GM19463 (cell line): ENCODE results near the gene BARX2.
A peak's percentile ranks its signal among the peaks of the same experiment; 100 is the strongest.

Experiments
- ATAC-seq: cut with Tn5 transposase; IDR thresholded peaks from one replicate; pipeline ENCODE4 v1.9.1; 2021; ENCODE audit warnings: mild to moderate bottlenecking, moderate library complexity; ENCODE audit not compliant: unreplicated experiment

The BARX2 gene

DNA sequence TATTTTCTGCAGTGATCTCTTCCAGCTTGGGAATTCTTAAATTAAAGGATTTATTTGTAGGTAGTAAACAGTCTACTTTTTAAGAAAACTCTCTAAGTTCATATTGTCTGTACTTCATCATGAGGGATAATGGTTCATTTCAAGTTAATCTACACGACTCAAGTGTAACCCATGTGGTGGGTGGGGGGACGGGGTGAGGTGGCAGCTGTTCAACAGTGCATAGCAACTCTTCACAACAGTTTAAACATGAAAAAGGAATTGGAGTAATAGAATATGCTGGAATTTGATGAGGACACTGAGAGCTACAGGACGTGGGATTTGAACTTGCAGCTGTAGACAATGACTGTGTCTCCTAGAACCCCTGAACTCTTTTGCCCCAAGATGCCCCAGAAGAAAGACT lies 20.8 kb downstream of the BARX2 start:
- no peak for ATAC-seq

DNA sequence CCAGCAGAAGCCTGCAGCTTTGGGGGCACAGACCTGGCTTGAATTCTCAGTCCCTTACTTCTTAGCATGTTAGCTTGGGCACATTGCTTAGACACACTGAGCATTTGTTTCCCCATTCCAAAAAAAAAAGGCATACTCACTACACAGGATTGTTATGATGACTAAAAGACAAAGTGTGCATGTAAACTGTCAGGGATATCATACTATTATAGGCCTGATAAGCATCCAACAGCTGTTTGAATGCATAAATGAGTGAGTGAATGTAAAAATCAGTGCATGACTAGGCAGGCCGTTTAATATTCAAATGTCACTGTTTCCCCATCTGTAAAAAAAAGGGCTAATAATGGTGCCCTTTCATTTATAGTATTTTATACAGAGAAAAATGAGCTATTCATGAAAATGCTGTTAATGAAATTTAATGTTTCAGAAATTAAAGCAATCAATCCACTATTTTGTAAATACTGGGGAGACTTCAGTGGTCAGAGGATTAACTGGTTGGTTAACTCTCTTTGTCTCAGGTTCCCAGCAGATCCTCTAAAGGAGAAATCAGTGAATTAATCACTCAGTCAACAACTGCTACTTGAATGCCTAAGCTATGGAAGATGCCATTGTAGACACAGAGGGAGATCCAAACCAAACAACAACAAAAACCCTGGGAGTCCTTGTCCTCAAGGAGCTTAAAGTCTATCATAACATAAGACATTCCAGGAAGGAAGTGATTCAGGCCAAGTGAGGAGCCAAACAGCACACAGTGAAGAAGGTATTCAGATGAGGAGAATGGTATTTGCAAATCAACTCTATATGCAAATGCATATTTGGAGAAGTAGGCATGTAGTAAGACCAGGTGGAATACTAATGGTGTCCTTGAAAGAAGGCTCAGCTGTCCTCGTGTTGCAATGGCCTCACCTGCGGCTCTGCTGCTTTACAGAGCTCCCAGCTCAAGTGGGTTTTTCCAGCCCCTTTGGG lies 26.8 kb downstream of the BARX2 start:
- ATAC-seq: no peak

DNA sequence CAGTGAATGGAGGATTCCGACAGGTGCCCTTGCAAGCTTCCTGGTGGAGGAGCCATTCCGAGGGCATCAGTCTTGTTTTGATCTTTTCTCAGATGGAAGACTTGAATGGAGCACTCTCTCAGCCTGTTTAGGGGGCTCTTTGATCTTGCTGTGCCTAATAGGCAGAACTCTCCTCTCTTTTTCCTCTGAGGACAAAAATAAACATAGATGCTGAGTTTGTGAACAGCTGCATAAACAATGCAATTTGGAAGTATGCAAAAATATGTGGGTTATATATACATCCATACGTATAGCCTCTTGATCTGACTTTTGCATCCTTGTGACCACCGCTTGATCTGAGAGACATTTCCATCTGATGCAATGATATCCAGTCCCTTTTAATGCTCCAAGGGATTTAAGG lies 29.1 kb downstream of the BARX2 start:
- ATAC-seq: no peak

DNA sequence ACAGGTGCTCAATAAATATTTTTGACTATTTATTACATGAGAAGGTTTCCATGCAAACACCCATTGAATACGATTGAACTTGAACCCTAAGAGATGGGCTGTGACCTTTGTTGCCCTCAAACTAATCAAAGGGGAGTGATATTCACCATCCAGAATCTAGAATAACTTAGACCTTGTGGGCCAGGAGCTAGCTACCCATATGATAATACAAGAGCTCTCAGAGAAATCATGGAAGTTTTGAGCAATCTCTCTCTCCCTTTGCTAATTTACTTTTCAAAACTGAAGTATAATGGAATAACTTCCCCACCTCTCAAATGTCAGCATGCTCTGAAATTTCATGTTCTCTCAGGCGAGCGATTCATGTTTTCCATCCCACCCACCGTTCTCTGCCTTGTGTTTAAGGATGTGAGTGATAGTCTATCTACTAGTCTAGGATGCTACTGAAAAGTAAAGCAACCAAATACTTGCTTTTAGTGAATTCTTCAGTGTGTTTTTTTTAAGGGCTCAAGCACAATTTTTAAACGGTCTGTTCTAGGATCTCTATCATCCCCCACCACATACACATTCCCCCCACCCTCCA lies 33.3 kb downstream of the BARX2 start:
- ATAC-seq: no peak

DNA sequence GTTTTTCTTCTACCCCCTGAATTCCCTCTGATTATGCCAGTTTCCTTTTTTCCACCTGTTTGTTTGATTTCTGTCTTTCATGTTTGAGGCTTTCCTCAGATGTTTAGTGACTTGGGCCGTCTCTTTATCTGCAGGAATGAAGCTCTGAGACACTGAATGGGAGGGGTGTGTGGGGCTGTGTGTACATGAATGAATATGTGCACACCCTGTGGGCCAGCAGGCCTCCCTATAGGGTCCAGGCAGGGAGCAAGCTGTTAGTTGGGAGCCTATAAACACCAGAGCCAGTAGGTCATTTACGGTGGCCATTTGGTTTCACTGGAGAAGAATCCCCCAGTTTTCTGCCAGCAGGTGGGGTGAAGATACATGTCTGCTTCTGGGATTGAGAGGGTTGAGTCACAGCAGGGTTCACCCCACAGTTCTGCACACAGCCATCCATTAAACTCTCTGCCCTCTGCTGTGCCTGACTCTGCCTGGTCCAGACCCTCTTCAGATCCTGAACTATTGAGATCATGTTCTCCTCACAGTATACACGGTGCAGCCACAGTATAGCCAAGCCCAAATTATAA lies 34.8 kb downstream of the BARX2 start:
- no peak for ATAC-seq

DNA sequence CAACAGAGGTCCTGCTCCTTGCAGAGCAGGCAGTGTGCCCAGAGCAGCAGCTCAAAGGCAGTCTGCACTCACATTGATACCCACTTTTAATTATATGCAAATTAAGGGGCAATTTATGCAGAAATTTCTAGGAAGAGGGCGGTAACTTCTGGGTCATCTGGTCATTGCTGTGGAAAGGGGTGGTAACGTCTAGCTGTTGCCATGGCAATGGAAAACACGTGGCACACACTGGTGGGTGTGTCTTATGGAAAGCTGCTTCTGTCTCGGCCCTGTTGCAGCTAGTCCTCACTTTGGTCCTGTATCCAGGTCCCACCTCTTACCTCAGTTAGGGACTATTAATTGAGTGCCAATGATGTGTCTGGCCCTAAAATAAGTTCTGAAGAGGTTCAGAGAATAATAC lies 36.8 kb downstream of the BARX2 start:
- ATAC-seq: no peak

DNA sequence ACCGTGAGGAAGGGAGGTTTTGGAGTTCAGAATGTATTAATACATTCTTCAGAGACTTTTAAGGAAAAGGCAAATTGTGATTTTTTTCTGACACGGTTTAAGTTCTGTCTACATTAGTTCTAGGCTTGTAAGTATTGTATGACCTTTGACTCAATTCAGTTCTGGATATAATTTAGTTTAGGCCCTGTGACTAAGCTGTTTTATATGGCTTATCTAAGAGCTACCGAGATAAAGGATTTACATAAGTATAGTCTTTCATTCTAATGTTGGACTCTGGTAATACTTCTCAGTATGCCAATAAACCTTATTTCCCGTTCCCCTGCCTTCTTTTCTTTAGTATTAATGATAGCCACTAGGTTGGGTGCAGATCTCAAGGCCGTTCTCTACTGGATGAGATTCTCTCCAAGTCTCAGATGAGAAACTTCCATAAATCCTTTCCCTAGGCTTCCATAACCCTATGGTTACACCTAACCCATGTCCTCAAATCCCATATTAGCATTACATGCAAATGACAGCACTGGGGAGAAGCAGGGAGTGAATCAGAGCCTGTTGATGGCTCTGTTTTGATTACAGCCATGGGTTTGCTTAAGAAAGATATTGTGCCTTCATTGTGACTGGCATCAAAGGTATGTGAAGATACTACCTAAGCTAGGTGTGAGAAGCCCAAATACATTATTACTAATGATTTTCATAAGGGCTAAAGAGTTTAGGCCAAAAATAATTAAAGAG lies 38.7 kb downstream of the BARX2 start:
- ATAC-seq: no peak

DNA sequence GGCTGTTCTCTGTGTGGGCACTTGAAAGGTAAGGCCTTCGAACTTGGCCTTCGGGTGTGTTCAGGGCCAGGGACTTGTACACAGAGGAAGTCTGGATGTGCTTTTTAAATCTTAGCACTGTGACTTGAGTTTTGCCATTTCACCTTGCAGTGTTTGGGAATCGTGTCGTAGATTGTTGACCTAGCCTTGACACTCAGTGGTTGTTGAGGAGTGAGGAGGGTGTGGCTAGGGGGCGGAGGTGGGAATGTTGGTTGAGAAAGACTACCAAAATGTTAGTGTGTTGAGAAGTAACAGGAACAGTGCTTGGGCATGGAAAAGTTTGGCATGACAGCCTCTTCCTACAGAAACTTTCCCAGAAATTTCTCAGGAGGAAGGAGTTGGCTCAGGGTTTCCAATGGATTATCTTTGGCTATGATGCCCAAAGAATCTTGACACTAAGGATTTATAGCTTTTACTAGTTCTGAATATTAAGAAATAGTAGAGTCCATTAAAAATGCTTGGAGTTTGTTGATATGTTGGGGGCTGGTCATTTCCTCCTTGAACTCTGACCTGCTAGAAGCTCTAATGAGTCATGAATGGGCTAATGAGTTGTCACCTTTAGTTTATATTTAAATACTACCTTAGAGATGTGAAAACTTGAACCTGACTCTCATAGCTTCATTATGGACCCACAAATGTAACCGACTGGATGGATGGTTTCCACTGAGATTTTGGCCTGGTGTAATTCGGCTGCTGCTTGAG lies 40.6 kb downstream of the BARX2 start:
- no peak for ATAC-seq

DNA sequence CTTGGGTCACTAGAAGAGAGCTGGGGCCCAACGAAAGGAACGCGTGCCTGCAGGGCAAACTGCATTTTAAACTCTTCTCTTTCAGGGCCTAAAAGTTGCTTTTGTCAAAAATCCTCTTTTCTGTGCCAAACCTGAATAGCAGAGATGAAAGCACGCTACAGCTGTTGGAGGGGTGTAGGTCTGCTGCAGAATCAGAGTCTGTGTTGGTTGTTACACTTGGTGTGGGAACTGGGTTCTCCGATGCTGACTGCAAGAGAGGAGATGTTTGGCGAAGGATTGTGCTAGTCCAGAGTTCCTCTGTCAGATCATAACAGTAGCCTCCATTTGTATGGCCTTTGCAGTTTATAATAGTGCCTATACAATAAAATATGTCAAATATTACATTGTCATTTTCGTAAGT lies 41.8 kb downstream of the BARX2 start:
- ATAC-seq: peak; percentile 17

DNA sequence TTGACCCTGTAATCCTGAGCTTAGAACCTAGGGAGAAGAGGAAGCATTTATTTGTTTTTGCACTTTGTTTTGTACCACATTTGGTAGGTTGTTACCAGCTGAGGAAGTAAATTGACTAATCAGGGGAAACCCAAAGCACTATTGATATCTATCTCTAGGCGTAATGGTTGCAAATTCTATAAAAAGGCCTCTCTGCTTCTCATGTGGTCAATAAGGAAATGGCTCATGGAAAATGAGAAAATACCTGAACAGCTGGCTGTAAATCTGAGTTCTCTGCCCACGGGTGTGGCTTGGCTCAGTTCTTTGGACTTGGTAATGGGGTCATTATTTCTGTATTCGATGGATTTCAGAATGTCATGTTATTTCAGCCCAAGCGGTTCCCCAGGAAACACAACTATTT lies 42.4 kb downstream of the BARX2 start:
- ATAC-seq: peak; percentile 57

DNA sequence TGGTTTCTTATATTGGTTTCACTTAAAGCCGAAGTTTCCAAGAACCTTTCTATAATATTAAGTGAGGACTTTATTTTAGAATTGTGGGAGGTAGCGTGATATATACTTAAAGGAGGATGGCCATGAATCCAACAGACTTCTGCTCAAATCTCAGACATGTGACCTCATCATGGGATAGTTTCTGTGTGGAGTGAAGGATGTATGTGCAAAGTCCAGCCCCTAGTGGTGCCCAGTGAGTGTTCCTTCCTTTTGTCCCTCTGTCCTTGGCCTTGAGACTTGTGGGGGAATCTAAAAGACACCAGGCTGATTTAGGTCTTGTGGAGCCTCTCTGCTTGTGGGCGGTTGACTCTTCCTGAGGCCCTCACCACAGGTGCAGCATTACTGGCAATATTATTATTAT lies 43.7 kb downstream of the BARX2 start:
- no peak for ATAC-seq

DNA sequence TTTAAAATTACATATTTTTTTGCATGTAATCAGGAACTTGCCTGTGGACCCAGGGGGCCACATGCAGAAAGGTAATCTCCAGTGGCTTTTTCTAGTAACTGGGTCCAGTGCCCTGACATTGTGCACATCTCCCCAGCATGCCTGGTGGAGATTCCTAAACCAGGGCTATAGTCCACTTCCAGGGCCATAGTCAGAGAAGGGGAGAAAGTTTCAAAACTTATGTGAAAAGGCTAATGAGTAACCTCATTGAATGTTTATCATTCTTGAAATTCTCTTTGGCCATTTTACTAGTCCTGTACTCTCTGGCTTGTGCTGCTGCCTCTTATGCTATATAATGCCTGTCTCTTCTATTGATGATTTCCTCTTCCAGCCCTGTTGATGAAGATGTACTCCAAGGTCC lies 47.8 kb downstream of the BARX2 start:
- no peak for ATAC-seq

DNA sequence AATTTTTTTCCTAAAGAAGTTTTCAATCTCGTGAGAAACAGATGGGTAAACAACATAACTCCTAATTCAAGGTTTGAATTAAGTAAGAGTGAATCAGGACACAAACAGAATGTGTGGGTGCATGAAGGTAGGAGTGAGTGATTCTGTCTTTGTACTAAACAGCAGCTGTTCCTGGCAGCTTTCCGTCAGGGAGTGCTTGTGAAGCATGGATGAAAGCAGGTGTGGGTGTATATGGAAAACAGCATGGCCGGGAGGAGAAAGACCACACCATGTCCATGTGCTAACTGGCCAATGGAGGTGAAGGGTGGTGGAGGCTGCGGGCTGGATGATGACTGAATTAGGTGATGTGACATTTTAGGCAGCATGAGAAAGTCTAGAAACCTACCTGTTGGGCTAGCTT lies 49.6 kb downstream of the BARX2 start:
- no peak for ATAC-seq

DNA sequence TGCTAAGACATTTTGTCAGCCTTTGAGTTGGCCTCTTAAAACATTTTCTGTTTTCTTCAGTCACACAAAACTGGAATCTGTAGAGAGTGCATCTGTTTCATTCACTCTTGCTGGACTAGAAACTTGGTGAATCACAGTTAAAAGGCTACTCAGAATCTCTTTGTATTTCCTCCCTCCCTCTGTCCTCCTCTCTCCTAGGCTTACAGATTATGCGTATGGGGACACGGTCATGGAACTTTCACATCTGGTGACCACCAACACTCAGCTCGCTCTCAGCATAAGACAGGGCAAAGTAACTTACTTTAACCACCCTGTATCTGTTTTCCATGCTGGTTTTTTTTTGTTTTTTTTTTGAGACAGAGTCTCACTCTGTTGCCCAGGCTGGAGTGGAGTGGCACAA lies 50.4 kb downstream of the BARX2 start:
- no peak for ATAC-seq

DNA sequence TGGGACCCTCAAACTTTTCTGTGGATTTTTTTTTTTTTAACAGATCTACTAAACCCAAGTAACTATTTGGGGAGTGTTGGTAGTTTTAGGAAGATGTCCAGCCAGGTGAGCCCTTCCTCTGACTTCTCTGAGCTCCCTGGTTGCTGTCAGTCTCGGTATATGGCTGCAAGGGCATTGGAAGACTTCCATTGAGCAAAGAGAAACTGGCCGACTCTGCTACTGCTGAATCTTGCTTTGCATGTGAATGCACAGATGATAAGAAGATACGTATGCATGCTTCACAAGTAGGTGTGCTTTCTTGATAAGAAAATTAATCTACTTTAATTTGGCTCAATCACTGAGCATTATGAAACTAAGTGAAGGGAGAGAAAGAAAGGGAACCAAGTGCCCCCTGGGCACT lies 51.1 kb downstream of the BARX2 start:
- ATAC-seq: no peak

DNA sequence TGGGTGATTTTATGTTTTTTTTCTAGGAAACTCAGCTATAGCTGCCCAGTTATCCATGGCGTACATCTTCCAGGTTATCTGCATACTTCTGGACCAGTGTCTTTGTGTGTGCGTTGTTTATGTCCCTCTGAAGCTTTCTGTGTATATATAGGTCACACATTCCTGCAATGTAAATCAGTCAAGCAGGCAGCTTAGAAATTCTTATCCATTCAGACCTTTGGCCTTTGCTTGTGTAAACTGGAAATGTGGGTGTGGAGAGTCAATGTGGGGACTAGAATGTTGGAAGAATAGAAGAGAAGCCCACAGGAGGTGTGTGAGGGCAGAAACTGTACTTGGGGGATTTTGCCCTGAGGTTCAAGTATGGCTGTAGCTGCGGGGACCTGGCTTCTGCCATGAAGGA lies 51.7 kb downstream of the BARX2 start:
- ATAC-seq: no peak

DNA sequence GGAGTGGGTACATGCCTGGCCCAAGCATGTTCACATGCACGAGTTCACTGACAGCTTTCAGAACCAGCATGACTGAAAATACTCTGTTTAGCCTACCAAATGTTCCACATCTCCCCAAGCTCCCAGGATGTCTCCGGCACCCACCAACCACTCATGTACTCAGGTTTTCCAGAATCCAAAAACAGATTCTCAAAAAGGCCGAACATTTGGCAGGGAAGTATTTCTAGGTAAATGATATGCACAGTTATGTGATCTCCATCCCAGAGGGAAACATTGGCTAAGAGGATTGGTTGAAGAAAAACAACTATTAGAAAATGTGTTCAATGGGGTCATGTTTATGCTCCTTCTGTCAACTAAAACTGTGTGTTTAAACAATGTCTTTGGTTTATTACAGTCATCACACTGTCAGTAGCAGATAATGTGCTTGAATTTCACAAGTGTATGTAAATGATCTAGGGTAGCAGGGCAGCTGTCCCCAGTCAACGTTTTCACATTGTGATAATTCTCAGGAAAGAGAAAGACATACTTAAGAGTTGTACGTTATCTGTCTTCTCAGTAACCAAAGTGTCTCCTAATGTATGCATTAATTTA lies 52.3 kb downstream of the BARX2 start:
- no peak for ATAC-seq

DNA sequence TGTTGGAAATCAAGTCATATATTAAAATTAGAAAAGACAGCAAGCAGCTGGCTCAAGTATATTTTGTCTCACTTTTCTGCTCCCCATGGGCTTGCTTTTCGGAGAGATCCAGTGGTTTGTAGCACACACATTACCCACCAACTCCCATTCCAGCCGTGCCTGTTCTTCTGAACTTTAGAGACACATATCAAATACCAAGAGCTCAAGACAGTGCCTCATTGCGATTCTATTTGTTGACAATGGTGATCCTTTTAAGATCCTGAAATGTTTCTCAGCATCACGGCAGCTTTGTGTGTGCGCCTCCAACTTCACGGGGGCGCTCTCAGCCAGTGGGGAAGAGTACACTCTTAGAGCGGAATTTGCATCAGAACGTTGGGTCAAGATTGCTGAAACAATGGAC lies 52.9 kb downstream of the BARX2 start:
- no peak for ATAC-seq

DNA sequence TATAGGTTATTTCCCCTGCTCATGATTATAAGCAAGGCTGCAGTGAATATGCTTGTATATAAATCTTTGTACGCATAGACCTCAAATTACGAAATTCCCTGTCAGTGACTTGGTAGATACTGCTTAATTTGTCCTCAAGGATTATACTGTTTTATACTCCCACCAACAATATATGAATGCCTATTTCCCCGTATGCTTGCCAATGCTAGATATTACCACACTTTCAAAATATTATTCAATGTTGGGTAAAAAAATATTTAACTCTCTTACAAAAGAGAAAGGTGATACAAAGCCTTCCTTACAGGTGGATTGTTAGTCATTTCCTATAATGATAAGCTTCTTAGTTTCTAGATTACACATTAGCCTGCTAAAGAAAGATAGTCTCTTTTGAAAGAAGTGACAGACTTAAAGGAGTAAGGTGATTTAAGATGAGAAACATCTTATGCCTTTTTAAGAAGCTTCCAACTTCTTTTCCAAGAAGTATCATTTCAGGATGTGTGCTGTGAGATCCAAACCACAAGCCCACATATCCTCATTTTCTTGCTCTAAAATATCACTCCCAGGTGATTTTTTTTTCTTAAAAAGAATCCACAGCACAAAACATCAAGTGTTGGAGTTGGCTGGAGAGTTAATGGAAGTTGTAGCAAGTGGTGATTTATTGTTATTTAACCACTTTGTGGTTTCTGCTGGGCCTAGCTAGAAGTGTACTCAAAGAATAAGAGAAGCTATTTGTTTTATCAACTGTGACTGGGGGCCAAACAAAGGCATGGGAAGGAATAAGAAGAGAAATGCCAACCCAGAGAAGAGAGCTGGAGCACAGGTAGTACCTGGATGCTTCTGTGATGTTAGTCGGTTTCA lies 59.2 kb downstream of the BARX2 start:
- no peak for ATAC-seq
